Suprapubic skin (tissue), 4 donors: Measurements from ENCODE around the gene PCARE. TPM values are rescaled to one million over a fixed set of nuclear protein-coding genes. Genes with fewer than 3 reads are reported as not detected.

Experiments used
- DNase-seq, 2 donors: peaks; one replicate each; pipeline ENCODE4 v3.0.0-alpha.2; 2019; ENCODE audit warnings: low spot score in 2 of 2
- H3K27ac ChIP-seq: fragments of 200-600 bp; sonication (generic); one replicate; pipeline ENCODE4 v1.5.1; 2019
- H3K27me3 ChIP-seq: fragments of 200-600 bp; sonication (generic); one replicate; pipeline ENCODE4 v1.5.1; 2019
- H3K36me3 ChIP-seq: fragments of 200-600 bp; sonication (generic); one replicate; pipeline ENCODE4 v1.5.1; 2019
- H3K4me1 ChIP-seq: fragments of 200-600 bp; sonication (generic); one replicate; pipeline ENCODE4 v1.5.1; 2019
- H3K4me3 ChIP-seq: fragments of 200-600 bp; sonication (generic); one replicate; pipeline ENCODE4 v1.5.1; 2019; ENCODE audit warnings: mild to moderate bottlenecking
- H3K9me3 ChIP-seq: fragments of 200-600 bp; sonication (generic); one replicate; pipeline ENCODE4 v1.5.1; 2019
- CTCF ChIP-seq, 2 donors: fragments of 200-600 bp in 1 of 2; fragments of 450-650 bp in 1 of 2; sonication (generic) in 1 of 2; IDR thresholded peaks; one replicate each; pipeline ENCODE4 v1.5.1; 2016 to 2019; ENCODE audit warnings: antibody characterized with exemption in 2 of 2, mild to moderate bottlenecking in 1 of 2, moderate library complexity in 1 of 2
- EP300 ChIP-seq: sonication (generic); formaldehyde crosslinking; IDR thresholded peaks from one replicate; pipeline ENCODE4 v1.6.1; 2017; ENCODE audit warnings: antibody characterized with exemption
- POLR2A ChIP-seq, 2 donors: fragments of 450-650 bp; IDR thresholded peaks; one replicate each; pipeline ENCODE4 v1.6.1; 2017; ENCODE audit warnings: antibody characterized with exemption in 2 of 2, mild to moderate bottlenecking in 2 of 2, moderate library complexity in 2 of 2
- POLR2AphosphoS5 ChIP-seq, 3 donors: sonication (generic); formaldehyde crosslinking; IDR thresholded peaks; one replicate each; pipeline ENCODE4 v1.6.1; 2017; ENCODE audit warnings: antibody characterized with exemption in 3 of 3
- WGBS: methylation state at CpG from one replicate; pipeline ENCODE4 v1.1.5; 2018; 5-methylcytosine and 5-hydroxymethylcytosine counted together
- total RNA-seq, 4 donors: library from RNA; depleted of rRNA; stranded (reverse); fragments of >200 nt; gene quantifications; one replicate each; pipeline ENCODE4 v1.1.0, GENCODE V29; 2016

Gene PCARE
- total RNA-seq, 4 donors from 2014 or later, result 0.04 to 0.34 (median 0.14) TPM

- TF ChIP-seq CTCF (IDR thresholded peaks at IDR 0.05) (no peak), EP300 (no peak), POLR2A (IDR thresholded peaks at IDR 0.05) (no peak), POLR2AphosphoS5 (IDR thresholded peaks at IDR 0.05) (no peak)
- H3K4me1 ChIP-seq, result peaks cover 48% of the 10 kb centered on the region
- H3K9me3 ChIP-seq, result no peaks in the 10 kb centered on the region
- H3K27me3 ChIP-seq, result no peaks in the 10 kb centered on the region
- H3K27ac ChIP-seq, result no peak overlapping the region
- no peak overlapping the region for H3K4me3 ChIP-seq
- DNase-seq, result no peak
- H3K36me3 ChIP-seq, result no peaks in the 10 kb centered on the region
- 95% methylated on average over 10 of the region's 10 CpGs for WGBS
Observed at GRCh38 chr2:29062371-29062770, 12.0 kb downstream of the PCARE start.

GRCh38 chr2:29061616-29062015 lies 12.7 kb downstream of the PCARE start:
- Histone ChIP-seq H3K9me3 (no peaks in the 10 kb centered on the region), H3K36me3 (no peaks in the 10 kb centered on the region), H3K27me3 (no peaks in the 10 kb centered on the region), H3K4me3 (no peak overlapping the region), H3K4me1 (peaks cover 40% of the 10 kb centered on the region), H3K27ac (no peak overlapping the region)
- DNase-seq, result no peak
- WGBS, result 84% methylated on average over 3 of the region's 3 CpGs
- TF ChIP-seq POLR2A (IDR thresholded peaks at IDR 0.05) (no peak), CTCF (IDR thresholded peaks at IDR 0.05) (no peak), POLR2AphosphoS5 (IDR thresholded peaks at IDR 0.05) (no peak), EP300 (no peak)

- Histone ChIP-seq H3K27ac (no peak overlapping the region), H3K4me3 (no peak overlapping the region), H3K27me3 (no peaks in the 10 kb centered on the region), H3K4me1 (peaks cover 36% of the 10 kb centered on the region), H3K36me3 (no peaks in the 10 kb centered on the region), H3K9me3 (no peaks in the 10 kb centered on the region)
- no peak for DNase-seq
- WGBS, result 83% methylated on average over 6 of the region's 6 CpGs
- TF ChIP-seq CTCF (IDR thresholded peaks at IDR 0.05) (no peak), POLR2A (IDR thresholded peaks at IDR 0.05) (no peak)
Observed at GRCh38 chr2:29061176-29061575, 13.1 kb downstream of the PCARE start.

GRCh38 chr2:29060441-29060840 lies 13.9 kb downstream of the PCARE start:
- Histone ChIP-seq H3K36me3 (no peaks in the 10 kb centered on the region), H3K27me3 (no peaks in the 10 kb centered on the region), H3K27ac (no peak overlapping the region), H3K4me1 (peaks cover 29% of the 10 kb centered on the region), H3K9me3 (no peaks in the 10 kb centered on the region), H3K4me3 (no peak overlapping the region)
- DNase-seq, result no peak
- 85% methylated on average over 9 of the region's 9 CpGs for WGBS
- no peak for TF ChIP-seq POLR2AphosphoS5 (IDR thresholded peaks at IDR 0.05)
- TF ChIP-seq EP300, result no peak
- TF ChIP-seq POLR2A (IDR thresholded peaks at IDR 0.05), result no peak
- TF ChIP-seq CTCF (IDR thresholded peaks at IDR 0.05), result no peak

- 89% methylated on average over 1 of the region's 1 CpG for WGBS
- Histone ChIP-seq H3K36me3 (no peaks in the 10 kb centered on the region), H3K4me3 (no peak overlapping the region)
Observed at GRCh38 chr2:29059624-29060023, 14.7 kb downstream of the PCARE start.

More at GRCh38 chr2:29059624-29060023, 14.7 kb downstream of the PCARE start:
- no peak for TF ChIP-seq CTCF (IDR thresholded peaks at IDR 0.05)
- no peak for TF ChIP-seq POLR2AphosphoS5 (IDR thresholded peaks at IDR 0.05)
- TF ChIP-seq POLR2A (IDR thresholded peaks at IDR 0.05), result no peak
- TF ChIP-seq EP300, result no peak
- no peak for DNase-seq
- Histone ChIP-seq H3K4me1 (peaks cover 20% of the 10 kb centered on the region), H3K27me3 (no peaks in the 10 kb centered on the region), H3K27ac (no peak overlapping the region), H3K9me3 (no peaks in the 10 kb centered on the region)
